HG02970 (cell line): ENCODE data around the gene MAGEF1.
"Not testable (repeated sequence)": the region's sequence is repeated elsewhere in the genome, so short reads cannot be mapped to it uniquely, and the experiment has no call there.

Experiments
- ATAC-seq: cut with Tn5 transposase; IDR thresholded peaks from one replicate; pipeline ENCODE4 v1.9.1; 2021; ENCODE audit warnings: mild to moderate bottlenecking, moderate library complexity, moderate number of reproducible peaks; ENCODE audit not compliant: unreplicated experiment, low FRiP score

MAGEF1 gene

GRCh38 chr3:184743248-184743647 lies 31.4 kb upstream of the MAGEF1 start:
- no peak for ATAC-seq

GRCh38 chr3:184742676-184743135 lies 30.8 kb upstream of the MAGEF1 start:
- ATAC-seq, result no peak

- ATAC-seq, result no peak
Observed at GRCh38 chr3:184741798-184742675, 30.2 kb upstream of the MAGEF1 start.

GRCh38 chr3:184741259-184741556 lies 29.3 kb upstream of the MAGEF1 start:
- no peak for ATAC-seq

- no peak for ATAC-seq
Observed at GRCh38 chr3:184740509-184741258, 28.8 kb upstream of the MAGEF1 start.

- ATAC-seq, result no peak
Observed at GRCh38 chr3:184739594-184740505, 28.0 kb upstream of the MAGEF1 start.

- ATAC-seq, result no peak
Observed at GRCh38 chr3:184738982-184739381, 27.1 kb upstream of the MAGEF1 start.

GRCh38 chr3:184738506-184738890 lies 26.6 kb upstream of the MAGEF1 start:
- ATAC-seq, result no peak

GRCh38 chr3:184737641-184738505 lies 26.0 kb upstream of the MAGEF1 start:
- no peak for ATAC-seq

GRCh38 chr3:184737063-184737462 lies 25.2 kb upstream of the MAGEF1 start:
- ATAC-seq, result no peak

GRCh38 chr3:184734903-184735701 lies 23.2 kb upstream of the MAGEF1 start:
- ATAC-seq, result no peak

- no peak for ATAC-seq
Observed at GRCh38 chr3:184733971-184734608, 22.2 kb upstream of the MAGEF1 start.

GRCh38 chr3:184733181-184733580 lies 21.3 kb upstream of the MAGEF1 start:
- no peak for ATAC-seq

GRCh38 chr3:184731786-184732537 lies 20.1 kb upstream of the MAGEF1 start:
- ATAC-seq, result no peak

- ATAC-seq, result no peak
Observed at GRCh38 chr3:184730924-184731323, 19.1 kb upstream of the MAGEF1 start.

GRCh38 chr3:184729154-184729553 lies 17.3 kb upstream of the MAGEF1 start:
- ATAC-seq, result not testable (repeated sequence)

GRCh38 chr3:184728010-184728527 lies 16.2 kb upstream of the MAGEF1 start:
- no peak for ATAC-seq
